IPS-20b (cell line): ENCODE data around the gene MRPL40.
A peak's percentile ranks its signal among the peaks of the same experiment; 100 is the strongest.

ENCODE experiments used
- H3K27ac ChIP-seq: one replicate; pipeline ENCODE4 v1.5.1; 2013; ENCODE audit warnings: low read length
- H3K27me3 ChIP-seq: 2 replicates; pipeline ENCODE4 v1.6.1; 2013; ENCODE audit warnings: mild to moderate bottlenecking, low read length, inconsistent platforms; ENCODE audit not compliant: insufficient read depth
- H3K36me3 ChIP-seq: 2 replicates; pipeline ENCODE4 v1.6.1; 2013; ENCODE audit warnings: low read depth, mild to moderate bottlenecking, inconsistent platforms, low read length, moderate library complexity; ENCODE audit not compliant: insufficient read depth
- H3K4me1 ChIP-seq: 2 replicates; pipeline ENCODE4 v1.6.1; 2013; ENCODE audit warnings: mild to moderate bottlenecking, control low read depth, inconsistent platforms, low read length, moderate library complexity; ENCODE audit not compliant: insufficient read depth
- H3K4me3 ChIP-seq: 2 replicates; pipeline ENCODE4 v1.5.1; 2013; ENCODE audit warnings: mild to moderate bottlenecking, low read length, inconsistent platforms
- H3K9ac ChIP-seq: 2 replicates; pipeline ENCODE4 v1.6.1; 2013; ENCODE audit warnings: low read depth, mild to moderate bottlenecking, inconsistent platforms, low read length, moderate library complexity
- H3K9me3 ChIP-seq: 2 replicates; pipeline ENCODE4 v1.6.1; 2013; ENCODE audit warnings: mild to moderate bottlenecking, low read depth, low read length, inconsistent platforms; ENCODE audit not compliant: insufficient read depth

MRPL40 gene

GRCh38 chr22:19410941-19411689 lies 21.2 kb upstream of the MRPL40 start:
- Histone ChIP-seq H3K36me3 (peaks cover 45% of the 10 kb centered on the region), H3K4me1 (no peaks in the 10 kb centered on the region), H3K4me3 (no peak overlapping the region), H3K9me3 (no peaks in the 10 kb centered on the region), H3K9ac (no peak overlapping the region), H3K27me3 (no peaks in the 10 kb centered on the region), H3K27ac (no peak overlapping the region)

- no peak overlapping the region for H3K9ac ChIP-seq
- H3K4me3 ChIP-seq: no peak overlapping the region
- peaks cover 40% of the 10 kb centered on the region for H3K36me3 ChIP-seq
- H3K9me3 ChIP-seq: no peaks in the 10 kb centered on the region
- H3K27ac ChIP-seq: no peak overlapping the region
- H3K4me1 ChIP-seq: no peaks in the 10 kb centered on the region
- no peaks in the 10 kb centered on the region for H3K27me3 ChIP-seq
Observed at GRCh38 chr22:19411690-19412045, 20.7 kb upstream of the MRPL40 start.

- Histone ChIP-seq H3K36me3 (peaks cover 31% of the 10 kb centered on the region), H3K4me1 (no peaks in the 10 kb centered on the region), H3K27me3 (no peaks in the 10 kb centered on the region), H3K4me3 (no peak overlapping the region), H3K27ac (no peak overlapping the region), H3K9me3 (no peaks in the 10 kb centered on the region), H3K9ac (no peak overlapping the region)
Observed at GRCh38 chr22:19412478-19412877, 19.9 kb upstream of the MRPL40 start.

GRCh38 chr22:19412923-19413322 lies 19.4 kb upstream of the MRPL40 start:
- Histone ChIP-seq H3K9me3 (no peaks in the 10 kb centered on the region), H3K9ac (no peak overlapping the region), H3K27me3 (no peaks in the 10 kb centered on the region), H3K27ac (no peak overlapping the region), H3K4me3 (no peak overlapping the region), H3K36me3 (peaks cover 27% of the 10 kb centered on the region), H3K4me1 (no peaks in the 10 kb centered on the region)

GRCh38 chr22:19419086-19419463 lies 13.3 kb upstream of the MRPL40 start:
- peaks cover 19% of the 10 kb centered on the region for H3K4me1 ChIP-seq
- no peak overlapping the region for H3K27ac ChIP-seq
- H3K27me3 ChIP-seq: no peaks in the 10 kb centered on the region
- H3K4me3 ChIP-seq: no peak overlapping the region
- no peaks in the 10 kb centered on the region for H3K36me3 ChIP-seq
- H3K9me3 ChIP-seq: no peaks in the 10 kb centered on the region
- no peak overlapping the region for H3K9ac ChIP-seq

GRCh38 chr22:19419464-19420178 lies 12.7 kb upstream of the MRPL40 start:
- Histone ChIP-seq H3K9ac (no peak overlapping the region), H3K27ac (no peak overlapping the region), H3K4me3 (no peak overlapping the region), H3K27me3 (no peaks in the 10 kb centered on the region), H3K4me1 (peaks cover 24% of the 10 kb centered on the region), H3K36me3 (no peaks in the 10 kb centered on the region), H3K9me3 (no peaks in the 10 kb centered on the region)

- Histone ChIP-seq H3K4me3 (no peak overlapping the region), H3K4me1 (peaks cover 24% of the 10 kb centered on the region), H3K36me3 (no peaks in the 10 kb centered on the region), H3K27ac (no peak overlapping the region), H3K9me3 (no peaks in the 10 kb centered on the region), H3K27me3 (no peaks in the 10 kb centered on the region), H3K9ac (no peak overlapping the region)
Observed at GRCh38 chr22:19420321-19420720, 12.0 kb upstream of the MRPL40 start.

- Histone ChIP-seq H3K9me3 (no peaks in the 10 kb centered on the region), H3K36me3 (no peaks in the 10 kb centered on the region), H3K27me3 (no peaks in the 10 kb centered on the region), H3K4me3 (no peak overlapping the region), H3K27ac (no peak overlapping the region), H3K4me1 (peaks cover 24% of the 10 kb centered on the region), H3K9ac (no peak overlapping the region)
Observed at GRCh38 chr22:19422440-19423301, 9.7 kb upstream of the MRPL40 start.

- no peaks in the 10 kb centered on the region for H3K9me3 ChIP-seq
Observed at GRCh38 chr22:19424186-19424500, 8.2 kb upstream of the MRPL40 start.

GRCh38 chr22:19429950-19430889 lies 2.1 kb upstream of the MRPL40 start:
- Histone ChIP-seq H3K36me3 (peaks cover 20% of the 10 kb centered on the region; the same call in 1 of the 2 replicates), H3K27me3 (no peaks in the 10 kb centered on the region), H3K27ac (no peak overlapping the region), H3K4me1 (peaks cover 8% of the 10 kb centered on the region; the same call in 1 of the 2 replicates), H3K9ac (peak overlapping the region; percentile 92), H3K4me3 (peak overlapping the region; percentile 98), H3K9me3 (no peaks in the 10 kb centered on the region)

More at GRCh38 chr22:19424186-19424500, 8.2 kb upstream of the MRPL40 start:
- Histone ChIP-seq H3K4me1 (peaks cover 24% of the 10 kb centered on the region), H3K36me3 (peaks cover 8% of the 10 kb centered on the region; the same call in 1 of the 2 replicates), H3K27me3 (no peaks in the 10 kb centered on the region), H3K27ac (no peak overlapping the region), H3K4me3 (no peak overlapping the region), H3K9ac (no peak overlapping the region)
